IPS DF 6.9 (cell line): Measurements from ENCODE around the gene FITM1.
A peak's percentile ranks its signal among the peaks of the same experiment; 100 is the strongest.

Source experiments
- DNase-seq: peaks from one replicate; pipeline ENCODE4 v3.0.0-alpha.2; 2013; ENCODE audit warnings: low read depth, low spot score
- H3K27ac ChIP-seq: one replicate; pipeline ENCODE4 v1.5.1; 2013; ENCODE audit warnings: low read length, control low read depth
- H3K27me3 ChIP-seq: 2 replicates; pipeline ENCODE4 v1.6.1; 2013; ENCODE audit warnings: mild to moderate bottlenecking, low read length; ENCODE audit not compliant: control insufficient read depth, insufficient read depth
- H3K36me3 ChIP-seq: 2 replicates; pipeline ENCODE4 v1.6.1; 2013; ENCODE audit warnings: low read length; ENCODE audit not compliant: control insufficient read depth, insufficient read depth
- H3K4me1 ChIP-seq: 2 replicates; pipeline ENCODE4 v1.6.1; 2013; ENCODE audit warnings: low read length; ENCODE audit not compliant: control insufficient read depth, insufficient read depth
- H3K4me3 ChIP-seq: 2 replicates; pipeline ENCODE4 v1.5.1; 2013; ENCODE audit warnings: mild to moderate bottlenecking, low read length
- H3K9me3 ChIP-seq: 2 replicates; pipeline ENCODE4 v1.6.1; 2013; ENCODE audit warnings: low read length, inconsistent platforms; ENCODE audit not compliant: control insufficient read depth, insufficient read depth
- WGBS: extraction: QIAGEN DNeasy Blood & Tissue Kit; methylation state at CpG from one replicate; pipeline ENCODE4 v1.1.7; 2013; ENCODE audit warnings: mixed read lengths, missing lambda C conversion rate; ENCODE audit not compliant: insufficient read length, insufficient coverage; 5-methylcytosine and 5-hydroxymethylcytosine counted together

The FITM1 gene

GRCh38 chr14:24162093-24162492, 31.6 kb downstream of the FITM1 start:
- Histone ChIP-seq H3K27me3 (no peaks in the 10 kb centered on the region), H3K4me3 (no peak overlapping the region), H3K27ac (no peak overlapping the region), H3K36me3 (peaks cover 27% of the 10 kb centered on the region), H3K9me3 (no peaks in the 10 kb centered on the region), H3K4me1 (no peaks in the 10 kb centered on the region)
- DNase-seq: no peak
- no CpG with 5 or more reads among the region's 8 CpGs for WGBS

- Histone ChIP-seq H3K4me3 (no peak overlapping the region), H3K4me1 (no peaks in the 10 kb centered on the region), H3K36me3 (peaks cover 16% of the 10 kb centered on the region), H3K9me3 (no peaks in the 10 kb centered on the region), H3K27ac (no peak overlapping the region), H3K27me3 (no peaks in the 10 kb centered on the region)
- DNase-seq: no peak
- WGBS: no CpG with 5 or more reads among the region's 14 CpGs
Observed at GRCh38 chr14:24164518-24164991, 34.1 kb downstream of the FITM1 start.

- Histone ChIP-seq H3K9me3 (no peaks in the 10 kb centered on the region), H3K4me1 (no peaks in the 10 kb centered on the region), H3K27me3 (no peaks in the 10 kb centered on the region), H3K4me3 (no peak overlapping the region), H3K27ac (no peak overlapping the region), H3K36me3 (peaks cover 12% of the 10 kb centered on the region)
- no CpG with 5 or more reads among the region's 5 CpGs for WGBS
- DNase-seq: no peak
Observed at GRCh38 chr14:24165785-24166184, 35.3 kb downstream of the FITM1 start.

- Histone ChIP-seq H3K4me1 (peaks cover 4% of the 10 kb centered on the region; the same call in 1 of the 2 replicates), H3K9me3 (no peaks in the 10 kb centered on the region), H3K36me3 (peaks cover 12% of the 10 kb centered on the region), H3K27ac (no peak overlapping the region), H3K4me3 (no peak overlapping the region), H3K27me3 (no peaks in the 10 kb centered on the region)
- DNase-seq: no peak
- WGBS: no CpG with 5 or more reads among the region's 3 CpGs
Observed at GRCh38 chr14:24167469-24168114, 37.1 kb downstream of the FITM1 start.

- no peaks in the 10 kb centered on the region for H3K9me3 ChIP-seq
- H3K4me3 ChIP-seq: peak within 1 kb of the TSS; percentile 42; the same call in 1 of the 2 replicates
- H3K27me3 ChIP-seq: no peaks in the 10 kb centered on the region
- H3K36me3 ChIP-seq: no peaks in the 10 kb centered on the region
- WGBS: no CpG with 5 or more reads among the region's 63 CpGs
- peak; percentile 97 for DNase-seq
- H3K27ac ChIP-seq: no peak within 1 kb of the TSS
- peaks cover 4% of the 10 kb centered on the region; the same call in 1 of the 2 replicates for H3K4me1 ChIP-seq
Observed at GRCh38 chr14:24171422-24172260, 41.2 kb downstream of the FITM1 start, which contains the start of gene REC8. REC8 (plus strand) TSS chr14:24172080; CDS start chr14:24172553, 473 bp downstream.

GRCh38 chr14:24172261-24172860, 41.9 kb downstream of the FITM1 start:
- no peak for DNase-seq
- Histone ChIP-seq H3K9me3 (no peaks in the 10 kb centered on the region), H3K36me3 (no peaks in the 10 kb centered on the region; the same call in 1 of the 2 replicates), H3K4me1 (peaks cover 4% of the 10 kb centered on the region; the same call in 1 of the 2 replicates), H3K27ac (no peak overlapping the region), H3K4me3 (peak overlapping the region; percentile 42; the same call in 1 of the 2 replicates), H3K27me3 (no peaks in the 10 kb centered on the region)
- WGBS: no CpG with 5 or more reads among the region's 30 CpGs

GRCh38 chr14:24172871-24173281, 42.4 kb downstream of the FITM1 start:
- Histone ChIP-seq H3K27me3 (no peaks in the 10 kb centered on the region), H3K4me1 (peaks cover 4% of the 10 kb centered on the region; the same call in 1 of the 2 replicates), H3K27ac (no peak overlapping the region), H3K36me3 (peaks cover 3% of the 10 kb centered on the region; the same call in 1 of the 2 replicates), H3K9me3 (no peaks in the 10 kb centered on the region), H3K4me3 (no peak overlapping the region)
- no peak for DNase-seq
- WGBS: no CpG with 5 or more reads among the region's 20 CpGs

GRCh38 chr14:24176599-24176998, 46.1 kb downstream of the FITM1 start:
- WGBS: no CpG with 5 or more reads among the region's 5 CpGs
- H3K27ac ChIP-seq: no peak overlapping the region

GRCh38 chr14:24177041-24177825, 46.8 kb downstream of the FITM1 start:
- no CpG with 5 or more reads among the region's 12 CpGs for WGBS
- no peaks in the 10 kb centered on the region for H3K9me3 ChIP-seq
- H3K4me3 ChIP-seq: no peak overlapping the region
- H3K27ac ChIP-seq: no peak overlapping the region
- peaks cover 35% of the 10 kb centered on the region for H3K36me3 ChIP-seq
- DNase-seq: no peak
- H3K4me1 ChIP-seq: peaks cover 3% of the 10 kb centered on the region; the same call in 1 of the 2 replicates
- H3K27me3 ChIP-seq: no peaks in the 10 kb centered on the region

More at GRCh38 chr14:24176599-24176998, 46.1 kb downstream of the FITM1 start:
- no peak overlapping the region for H3K4me3 ChIP-seq
- no peaks in the 10 kb centered on the region for H3K27me3 ChIP-seq
- peaks cover 4% of the 10 kb centered on the region; the same call in 1 of the 2 replicates for H3K4me1 ChIP-seq
- H3K36me3 ChIP-seq: peaks cover 29% of the 10 kb centered on the region
- H3K9me3 ChIP-seq: no peaks in the 10 kb centered on the region
- DNase-seq: no peak
